PC-3 (cell line): ENCODE results near the gene RIPOR3.

Source experiments
- CTCF ChIP-seq: fragments of 300-600 bp; sonication (generic); conservative IDR thresholded peaks from 2 replicates; pipeline ENCODE4 v1.5.1; 2017; ENCODE audit warnings: antibody characterized with exemption, low read depth, mild to moderate bottlenecking, low read length
- EZH2 ChIP-seq: fragments of 300-600 bp; sonication (generic); IDR thresholded peaks from one replicate; pipeline ENCODE4 v1.6.1; 2017; ENCODE audit warnings: antibody characterized with exemption, mild to moderate bottlenecking, low read length; ENCODE audit not compliant: unreplicated experiment
- EZH2phosphoT487 ChIP-seq: fragments of 300-600 bp; sonication (generic); IDR thresholded peaks from 2 replicates; pipeline ENCODE4 v1.6.1; 2018; ENCODE audit warnings: mild to moderate bottlenecking, antibody characterized with exemption, low read length, borderline replicate concordance

- TF ChIP-seq CTCF = no peak
- TF ChIP-seq EZH2 = no peak
- TF ChIP-seq EZH2phosphoT487 = no peak
Observed at GRCh38 chr20:50613438-50614169, 77.7 kb downstream of the RIPOR3 start.
